Small intestine (tissue), 16 donors: ENCODE data around the gene CHD9. TPM values are rescaled to one million over a fixed set of nuclear protein-coding genes. Genes with fewer than 3 reads are reported as not detected.

Experiments used
- DNase-seq, 2 donors: peaks; one replicate each; pipeline versions ENCODE4 v3.0.0 to v3.0.0-alpha.2; 2013
- FAIRE-seq: peaks from 2 replicates; lab custom pipeline; 2012; peaks lifted over from hg19 to GRCh38; lab: Jason Lieb, UNC
- H3K27ac ChIP-seq, 3 donors: one replicate each; pipeline ENCODE4 v1.5.1; 2013; ENCODE audit warnings: low read length in 2 of 3, mild to moderate bottlenecking in 2 of 3, control low read depth in 1 of 3, inconsistent platforms in 1 of 3, low read depth in 1 of 3, moderate library complexity in 1 of 3
- H3K27me3 ChIP-seq, 3 donors: one replicate each; pipeline ENCODE4 v1.6.1; 2013; ENCODE audit warnings: low read length in 3 of 3, inconsistent platforms in 1 of 3; ENCODE audit not compliant: control insufficient read depth in 3 of 3, insufficient read depth in 3 of 3
- H3K36me3 ChIP-seq, 3 donors: one replicate each; pipeline ENCODE4 v1.6.1; 2013; ENCODE audit warnings: low read length in 3 of 3, inconsistent platforms in 1 of 3, low read depth in 1 of 3, mild to moderate bottlenecking in 1 of 3, moderate library complexity in 1 of 3; ENCODE audit not compliant: control insufficient read depth in 3 of 3, insufficient read depth in 2 of 3
- H3K4me1 ChIP-seq, 3 donors: one replicate each; pipeline ENCODE4 v1.6.1; 2013; ENCODE audit warnings: low read length in 2 of 3, inconsistent platforms in 1 of 3, low read depth in 1 of 3, mild to moderate bottlenecking in 1 of 3, moderate library complexity in 1 of 3; ENCODE audit not compliant: control insufficient read depth in 3 of 3, insufficient read depth in 2 of 3
- H3K4me3 ChIP-seq, 3 donors: one replicate each; pipeline ENCODE4 v1.5.1; 2013; ENCODE audit warnings: low read length in 3 of 3, control low read depth in 1 of 3, inconsistent platforms in 1 of 3, low read depth in 1 of 3, mild to moderate bottlenecking in 1 of 3, moderate library complexity in 1 of 3
- H3K9me3 ChIP-seq, 2 donors: one replicate each; pipeline ENCODE4 v1.6.1; 2013; ENCODE audit warnings: low read depth in 1 of 2, low read length in 1 of 2; ENCODE audit not compliant: control insufficient read depth in 2 of 2, insufficient read depth in 1 of 2
- WGBS, 3 donors: extraction: QIAGEN DNeasy Blood & Tissue Kit; methylation state at CpG; one replicate each; pipeline ENCODE4 v1.1.7; 2013; 5-methylcytosine and 5-hydroxymethylcytosine counted together
- long read RNA-seq, 10 donors: transcript quantifications; one replicate each; lab custom pipeline, GENCODE V29; 2026
- polyA plus RNA-seq, 4 donors: library from polyadenylated mRNA; stranded (reverse) in 3 of 4; unstranded in 1 of 4; fragments of 200-250 nt in 3 of 4; fragments of 120-200 nt in 1 of 4; gene quantifications; one replicate each; pipeline versions ENCODE4 v1.2.1 to v1.2.3, GENCODE V29; 2013
- donor health status: healthy with polysubstance abuse.
- donor health status: control.
- donor health status: control.
- donor health status: Bipolar disorder and iron deficiency.
- donor health status: healthy.

Gene CHD9, protein sequence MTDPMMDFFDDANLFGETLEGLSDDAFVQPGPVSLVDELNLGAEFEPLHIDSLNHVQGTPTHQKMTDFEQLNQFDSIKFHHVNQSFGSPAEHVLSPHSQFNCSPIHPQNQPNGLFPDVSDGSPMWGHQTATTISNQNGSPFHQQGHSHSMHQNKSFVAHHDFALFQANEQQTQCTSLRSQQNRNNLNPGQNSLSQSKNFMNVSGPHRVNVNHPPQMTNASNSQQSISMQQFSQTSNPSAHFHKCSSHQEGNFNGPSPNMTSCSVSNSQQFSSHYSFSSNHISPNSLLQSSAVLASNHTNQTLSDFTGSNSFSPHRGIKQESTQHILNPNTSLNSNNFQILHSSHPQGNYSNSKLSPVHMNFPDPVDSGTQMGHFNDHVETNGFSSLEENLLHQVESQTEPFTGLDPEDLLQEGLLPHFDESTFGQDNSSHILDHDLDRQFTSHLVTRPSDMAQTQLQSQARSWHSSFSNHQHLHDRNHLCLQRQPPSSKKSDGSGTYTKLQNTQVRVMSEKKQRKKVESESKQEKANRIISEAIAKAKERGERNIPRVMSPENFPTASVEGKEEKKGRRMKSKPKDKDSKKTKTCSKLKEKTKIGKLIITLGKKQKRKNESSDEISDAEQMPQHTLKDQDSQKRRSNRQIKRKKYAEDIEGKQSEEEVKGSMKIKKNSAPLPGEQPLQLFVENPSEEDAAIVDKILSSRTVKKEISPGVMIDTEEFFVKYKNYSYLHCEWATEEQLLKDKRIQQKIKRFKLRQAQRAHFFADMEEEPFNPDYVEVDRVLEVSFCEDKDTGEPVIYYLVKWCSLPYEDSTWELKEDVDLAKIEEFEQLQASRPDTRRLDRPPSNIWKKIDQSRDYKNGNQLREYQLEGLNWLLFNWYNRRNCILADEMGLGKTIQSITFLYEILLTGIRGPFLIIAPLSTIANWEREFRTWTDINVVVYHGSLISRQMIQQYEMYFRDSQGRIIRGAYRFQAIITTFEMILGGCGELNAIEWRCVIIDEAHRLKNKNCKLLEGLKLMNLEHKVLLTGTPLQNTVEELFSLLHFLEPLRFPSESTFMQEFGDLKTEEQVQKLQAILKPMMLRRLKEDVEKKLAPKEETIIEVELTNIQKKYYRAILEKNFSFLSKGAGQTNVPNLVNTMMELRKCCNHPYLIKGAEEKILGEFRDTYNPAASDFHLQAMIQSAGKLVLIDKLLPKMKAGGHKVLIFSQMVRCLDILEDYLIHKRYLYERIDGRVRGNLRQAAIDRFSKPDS (N-terminal part only)
- polyA plus RNA-seq, result 10 to 100 TPM in 3 of 4 donors, 1 to 10 TPM in 1; 7.6 to 33.5 (median 11.2) TPM
- long read RNA-seq, donor 1, result 0 reads
- long read RNA-seq, donor 2, partial matches to known transcripts, result 0 of 1 reads
- long read RNA-seq, donor 2, other reads (novel, unspliced or antisense), result 0 of 1 reads
- long read RNA-seq, donor 3, partial matches to known transcripts, result 0 of 1 reads
- long read RNA-seq, donor 3, other reads (novel, unspliced or antisense), result 0 of 1 reads
- long read RNA-seq, donor 4, result 0 reads
- long read RNA-seq, donor 5, partial matches to known transcripts, result 0 of 1 reads
- long read RNA-seq, donor 5, other reads (novel, unspliced or antisense), result 0 of 1 reads
- long read RNA-seq, donor 6, partial matches to known transcripts, result 0 of 1 reads
- long read RNA-seq, donor 6, other reads (novel, unspliced or antisense), result 0 of 1 reads
- long read RNA-seq, donor 7, partial matches to known transcripts, result 17 of 19 reads
- long read RNA-seq, donor 7, other reads (novel, unspliced or antisense), result 0 of 19 reads
- long read RNA-seq, donor 8, result 0 reads
- long read RNA-seq, donor 9, partial matches to known transcripts, result 0 of 1 reads
- long read RNA-seq, donor 9, other reads (novel, unspliced or antisense), result 0 of 1 reads
- long read RNA-seq, donor 10, partial matches to known transcripts, result 0 of 3 reads
- long read RNA-seq, donor 10, other reads (novel, unspliced or antisense), result 0 of 3 reads

GRCh38 chr16:53054670-53055485, at the start of gene CHD9:
Gene CHD9, plus strand, starts transcription at chr16:53054991. Its CDS starts 101,099 bp downstream, at chr16:53156090.
- Histone ChIP-seq H3K4me1 (peaks cover 0 to 27% (median 5%) of the 10 kb centered on the region in 3 donors), H3K27me3 (no peaks in the 10 kb centered on the region), H3K27ac (peak within 1 kb of the TSS; percentile 84 to 89 (median 87)), H3K36me3 (no peaks in the 10 kb centered on the region), H3K4me3 (peak within 1 kb of the TSS; percentile 62 to 78 (median 71)), H3K9me3 (no peaks in the 10 kb centered on the region)
- FAIRE-seq (no peak), DNase-seq (peak; percentile 89 to 95)
- 1% methylated on average over 50 to 62 of the region's 62 CpGs for WGBS, 3 donors

- Histone ChIP-seq H3K4me3 (no peak overlapping the region), H3K27me3 (peaks cover 0 to 3% (median 0%) of the 10 kb centered on the region in 3 donors), H3K36me3 (no peaks in the 10 kb centered on the region), H3K4me1 (no peaks in the 10 kb centered on the region), H3K9me3 (no peaks in the 10 kb centered on the region), H3K27ac (no peak overlapping the region)
- DNase-seq, result no peak
- WGBS, 3 donors, result 79 to 85% (median 83%) methylated on average over 1 of the region's 1 CpG
- FAIRE-seq, result no peak
These were observed 47.7 kb upstream of the CHD9 start for GRCh38 chr16:53007095-53007494.

DNA sequence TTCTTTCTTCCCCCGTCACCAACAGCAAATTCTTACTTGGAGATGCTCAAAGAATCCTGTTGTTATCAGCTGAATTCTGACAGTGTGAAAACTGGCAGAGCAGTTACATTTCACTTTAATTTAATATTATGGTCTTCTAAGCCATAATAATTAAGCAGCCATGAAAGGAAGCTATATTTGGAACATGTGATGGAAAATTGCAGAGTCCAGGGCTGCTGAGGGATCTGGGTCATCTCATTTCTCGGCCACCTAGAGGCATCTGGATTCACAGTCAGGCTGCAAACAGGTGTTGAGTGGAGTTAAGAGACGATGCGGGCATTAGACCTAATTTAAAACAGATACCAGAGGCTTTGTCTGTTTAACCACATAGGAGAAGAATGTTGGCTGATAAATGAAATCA, 40.5 kb upstream of the CHD9 start:
- no peak overlapping the region for H3K4me3 ChIP-seq
- no peak for FAIRE-seq
- H3K27ac ChIP-seq, result no peak overlapping the region

GRCh38 chr16:53018834-53019416, 35.9 kb upstream of the CHD9 start:
- Histone ChIP-seq H3K36me3 (no peaks in the 10 kb centered on the region), H3K4me3 (no peak overlapping the region), H3K27ac (no peak overlapping the region), H3K9me3 (no peaks in the 10 kb centered on the region), H3K27me3 (no peaks in the 10 kb centered on the region), H3K4me1 (no peaks in the 10 kb centered on the region)
- WGBS, 3 donors, result 55 to 74% (median 62%) methylated on average over 2 of the region's 2 CpGs
- DNase-seq, result no peak
- FAIRE-seq, result no peak

More for the DNA sequence above, 40.5 kb upstream of the CHD9 start:
- DNase-seq, result no peak
- WGBS, 3 donors, result 48 to 54% (median 52%) methylated on average over 4 of the region's 4 CpGs
- no peaks in the 10 kb centered on the region for H3K9me3 ChIP-seq
- no peaks in the 10 kb centered on the region for H3K4me1 ChIP-seq
- H3K27me3 ChIP-seq, result peaks cover 0 to 3% (median 0%) of the 10 kb centered on the region in 3 donors
- no peaks in the 10 kb centered on the region for H3K36me3 ChIP-seq

DNA sequence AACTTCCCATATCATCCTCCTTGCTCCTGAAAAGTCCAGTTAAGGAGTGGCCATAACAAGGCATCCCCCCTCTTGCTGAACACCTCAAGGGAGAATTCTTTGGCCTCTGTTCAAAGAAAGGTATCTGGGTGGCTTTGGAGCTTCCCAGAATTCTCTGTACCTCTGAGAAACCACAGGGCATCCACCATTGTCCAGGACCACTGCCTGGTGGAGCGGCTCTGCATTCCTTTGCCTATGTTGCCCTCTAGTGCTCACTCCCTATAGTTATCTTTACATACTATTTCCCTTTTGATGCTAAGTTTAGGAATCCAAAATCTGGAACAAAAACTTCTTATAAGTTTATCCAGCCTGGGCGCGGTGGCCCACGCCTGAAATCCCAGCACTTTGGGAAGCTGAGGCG, 32.4 kb upstream of the CHD9 start:
- Histone ChIP-seq H3K27me3 (no peaks in the 10 kb centered on the region), H3K4me3 (no peak overlapping the region), H3K9me3 (no peaks in the 10 kb centered on the region), H3K27ac (no peak overlapping the region), H3K36me3 (no peaks in the 10 kb centered on the region), H3K4me1 (no peaks in the 10 kb centered on the region)
- 0 to 9% (median 5%) methylated on average over 5 of the region's 5 CpGs for WGBS, 3 donors
- peak; percentile 46 to 52 for DNase-seq
- FAIRE-seq, result no peak

- FAIRE-seq (no peak), DNase-seq (no peak)
- no peak overlapping the region for H3K27ac ChIP-seq
- no peaks in the 10 kb centered on the region for H3K9me3 ChIP-seq
- H3K27me3 ChIP-seq, result no peaks in the 10 kb centered on the region
- no peaks in the 10 kb centered on the region for H3K36me3 ChIP-seq
- 66 to 92% (median 80%) methylated on average over 4 of the region's 4 CpGs for WGBS, 3 donors
- no peaks in the 10 kb centered on the region for H3K4me1 ChIP-seq
- H3K4me3 ChIP-seq, result no peak overlapping the region
These were observed 30.7 kb upstream of the CHD9 start for GRCh38 chr16:53024045-53024444.
